Neutrophil (primary cell): ENCODE measurements around the gene CEACAM21.

Experiments
- H3K27ac ChIP-seq: fragments of 200-600 bp; sonication (generic); 2 replicates; pipeline ENCODE4 v1.5.1; 2016; ENCODE audit warnings: mild to moderate bottlenecking, moderate library complexity
- H3K27me3 ChIP-seq: fragments of 200-600 bp; sonication (generic); 2 replicates; pipeline ENCODE4 v1.6.0; 2016; ENCODE audit warnings: mild to moderate bottlenecking
- H3K36me3 ChIP-seq: fragments of 200-600 bp; sonication (generic); 2 replicates; pipeline ENCODE4 v1.5.1; 2017
- H3K4me1 ChIP-seq, 2 experiments: fragments of 200-600 bp in 1 of 2; sonication (generic) in 1 of 2; 1 replicate in 1 of 2; 2 replicates in 1 of 2; pipeline versions ENCODE4 v1.5.1 to v1.6.1; 2013 to 2016; ENCODE audit warnings: low read depth in 1 of 2, low read length in 1 of 2, mild to moderate bottlenecking in 1 of 2, moderate library complexity in 1 of 2; ENCODE audit not compliant: control insufficient read depth in 1 of 2, insufficient read depth in 1 of 2
- H3K4me3 ChIP-seq, 2 experiments: fragments of 200-600 bp in 1 of 2; sonication (generic) in 1 of 2; 1 replicate in 1 of 2; 2 replicates in 1 of 2; pipeline ENCODE4 v1.5.1; 2013 to 2016; ENCODE audit warnings: low read depth in 1 of 2, low read length in 1 of 2, mild to moderate bottlenecking in 1 of 2, moderate library complexity in 1 of 2
- H3K9me3 ChIP-seq: fragments of 200-600 bp; sonication (generic); 2 replicates; pipeline ENCODE4 v1.5.1; 2016
- CTCF ChIP-seq: fragments of 200-600 bp; sonication (generic); IDR thresholded peaks from 2 replicates; pipeline ENCODE4 v1.5.1; 2016; ENCODE audit warnings: antibody characterized with exemption

CEACAM21 gene

GRCh38 chr19:41565379-41565720 is 10.6 kb upstream of the CEACAM21 start:
- Histone ChIP-seq H3K9me3 (no peaks in the 10 kb centered on the region), H3K4me3 (no peak overlapping the region), H3K36me3 (no peaks in the 10 kb centered on the region), H3K27me3 (peaks cover 70% of the 10 kb centered on the region), H3K4me1 (peaks cover 14 to 23% of the 10 kb centered on the region in 2 experiments), H3K27ac (no peak overlapping the region)
- TF ChIP-seq CTCF, result no peak

GRCh38 chr19:41566001-41566400 is 10.0 kb upstream of the CEACAM21 start:
- H3K27ac ChIP-seq, result no peak overlapping the region
- H3K27me3 ChIP-seq, result peaks cover 70% of the 10 kb centered on the region
- no peak for TF ChIP-seq CTCF
- no peak overlapping the region for H3K4me3 ChIP-seq
- H3K4me1 ChIP-seq, result peaks cover 20 to 29% of the 10 kb centered on the region in 2 experiments
- no peaks in the 10 kb centered on the region for H3K36me3 ChIP-seq
- H3K9me3 ChIP-seq, result no peaks in the 10 kb centered on the region

- Histone ChIP-seq H3K27me3 (peaks cover 54% of the 10 kb centered on the region), H3K4me1 (peaks cover 7 to 17% of the 10 kb centered on the region in 2 experiments), H3K4me3 (no peak overlapping the region), H3K27ac (no peak overlapping the region), H3K36me3 (no peaks in the 10 kb centered on the region), H3K9me3 (no peaks in the 10 kb centered on the region)
- no peak for TF ChIP-seq CTCF
Observed at GRCh38 chr19:41569481-41570150, 6.3 kb upstream of the CEACAM21 start.

GRCh38 chr19:41570179-41570578 is 5.8 kb upstream of the CEACAM21 start:
- Histone ChIP-seq H3K4me3 (no peak overlapping the region), H3K36me3 (no peaks in the 10 kb centered on the region), H3K27me3 (peaks cover 48% of the 10 kb centered on the region), H3K27ac (no peak overlapping the region), H3K4me1 (peaks cover 6 to 17% of the 10 kb centered on the region in 2 experiments), H3K9me3 (no peaks in the 10 kb centered on the region)
- TF ChIP-seq CTCF, result no peak

- H3K27me3 ChIP-seq, result peaks cover 43% of the 10 kb centered on the region
- H3K27ac ChIP-seq, result no peak overlapping the region
- H3K36me3 ChIP-seq, result no peaks in the 10 kb centered on the region
- peaks cover 11 to 21% of the 10 kb centered on the region in 2 experiments for H3K4me1 ChIP-seq
- no peaks in the 10 kb centered on the region for H3K9me3 ChIP-seq
- no peak overlapping the region for H3K4me3 ChIP-seq
- TF ChIP-seq CTCF, result peak; percentile 87
Observed at GRCh38 chr19:41570639-41571112, 5.3 kb upstream of the CEACAM21 start.
